H9 (cell line): Measurements from ENCODE around the gene CFAP97D1. TPM values are rescaled to one million over a fixed set of nuclear protein-coding genes. Genes with fewer than 3 reads are reported as not detected.
A peak's percentile ranks its signal among the peaks of the same experiment; 100 is the strongest.
"Not testable (repeated sequence)": the region's sequence is repeated elsewhere in the genome, so short reads cannot be mapped to it uniquely, and the experiment has no call there.

Experiments
- DNase-seq: peaks from one replicate; pipeline ENCODE4 v3.0.0-alpha.2; 2017
- H2AFZ ChIP-seq: one replicate; pipeline ENCODE4 v1.6.1; 2013; ENCODE audit warnings: mild to moderate bottlenecking, low read length, control low read depth, moderate library complexity
- H2AK5ac ChIP-seq: 2 replicates; pipeline ENCODE4 v1.6.1; 2013; ENCODE audit warnings: low read length, control low read depth, mixed read lengths; ENCODE audit not compliant: insufficient read length
- H2BK120ac ChIP-seq: one replicate; pipeline ENCODE4 v1.6.1; 2013; ENCODE audit warnings: low read depth, mild to moderate bottlenecking, low read length, control low read depth, inconsistent platforms; ENCODE audit not compliant: poor library complexity, severe bottlenecking
- H2BK12ac ChIP-seq: 2 replicates; pipeline ENCODE4 v1.6.1; 2013; ENCODE audit warnings: low read length, control low read depth, mixed read lengths, low read depth; ENCODE audit not compliant: insufficient read length
- H2BK15ac ChIP-seq: 2 replicates; pipeline ENCODE4 v1.6.1; 2013; ENCODE audit warnings: low read depth, low read length, control low read depth
- H2BK20ac ChIP-seq: one replicate; pipeline ENCODE4 v1.6.1; 2013; ENCODE audit warnings: low read depth, mild to moderate bottlenecking, low read length, control low read depth, inconsistent platforms; ENCODE audit not compliant: poor library complexity, severe bottlenecking
- H2BK5ac ChIP-seq: 2 replicates; pipeline ENCODE4 v1.6.1; 2013; ENCODE audit warnings: low read length, control low read depth, mixed read lengths; ENCODE audit not compliant: insufficient read length
- H3K14ac ChIP-seq: 2 replicates; pipeline ENCODE4 v1.6.1; 2013; ENCODE audit warnings: low read length, control low read depth; ENCODE audit not compliant: insufficient read depth
- H3K18ac ChIP-seq: 2 replicates; pipeline ENCODE4 v1.6.1; 2013; ENCODE audit warnings: low read depth, mild to moderate bottlenecking, mixed read lengths, low read length, control low read depth; ENCODE audit not compliant: insufficient read length
- H3K23ac ChIP-seq: 2 replicates; pipeline ENCODE4 v1.6.1; 2013; ENCODE audit warnings: low read length, control low read depth, mixed read lengths, low read depth; ENCODE audit not compliant: insufficient read length
- H3K23me2 ChIP-seq: 2 replicates; pipeline ENCODE4 v1.6.1; 2013; ENCODE audit warnings: low read depth, mild to moderate bottlenecking, mixed read lengths, low read length, control low read depth; ENCODE audit not compliant: insufficient read length, poor library complexity, severe bottlenecking
- H3K27ac ChIP-seq: 2 replicates; pipeline ENCODE4 v1.5.1; 2013; ENCODE audit warnings: low read length, control low read depth, mixed read lengths, low read depth; ENCODE audit not compliant: insufficient read length
- H3K27me3 ChIP-seq: 2 replicates; pipeline ENCODE4 v1.6.1; 2013; ENCODE audit warnings: low read length, control low read depth, inconsistent platforms; ENCODE audit not compliant: insufficient read depth
- H3K4ac ChIP-seq: 2 replicates; pipeline ENCODE4 v1.6.1; 2013; ENCODE audit warnings: low read depth, mild to moderate bottlenecking, control low read depth, inconsistent platforms, low read length, moderate library complexity
- H3K4me1 ChIP-seq: 2 replicates; pipeline ENCODE4 v1.6.1; 2013; ENCODE audit warnings: low read length, control low read depth, inconsistent platforms; ENCODE audit not compliant: insufficient read depth
- H3K4me2 ChIP-seq: 2 replicates; pipeline ENCODE4 v1.6.1; 2013; ENCODE audit warnings: low read length, control low read depth, mixed read lengths; ENCODE audit not compliant: insufficient read length, insufficient read depth
- H3K56ac ChIP-seq: 2 replicates; pipeline ENCODE4 v1.6.1; 2013; ENCODE audit warnings: low read depth, mild to moderate bottlenecking, mixed read lengths, low read length, control low read depth; ENCODE audit not compliant: insufficient read length
- H3K79me1 ChIP-seq: 2 replicates; pipeline ENCODE4 v1.6.1; 2013; ENCODE audit warnings: low read depth, mild to moderate bottlenecking, moderate library complexity, low read length, control low read depth, inconsistent platforms; ENCODE audit not compliant: insufficient read depth, poor library complexity, severe bottlenecking
- H3K79me2 ChIP-seq: 2 replicates; pipeline ENCODE4 v1.6.1; 2013; ENCODE audit warnings: low read length, control low read depth, inconsistent platforms; ENCODE audit not compliant: insufficient read depth
- H3K9ac ChIP-seq: 2 replicates; pipeline ENCODE4 v1.6.1; 2013; ENCODE audit warnings: low read length, control low read depth, mixed read lengths; ENCODE audit not compliant: insufficient read length; ENCODE audit errors: extremely low read depth
- H3K9me3 ChIP-seq: one replicate; pipeline ENCODE4 v1.6.1; 2013; ENCODE audit warnings: low read depth, low read length, inconsistent platforms; ENCODE audit not compliant: control insufficient read depth
- H3T11ph ChIP-seq: one replicate; pipeline ENCODE4 v1.6.1; 2013; ENCODE audit warnings: mild to moderate bottlenecking, low read length, control low read depth, inconsistent platforms
- H4K20me1 ChIP-seq: one replicate; pipeline ENCODE4 v1.6.1; 2013; ENCODE audit not compliant: control insufficient read depth, insufficient read length, insufficient read depth
- H4K5ac ChIP-seq: 2 replicates; pipeline ENCODE4 v1.6.1; 2013; ENCODE audit warnings: low read depth, mild to moderate bottlenecking, mixed read lengths, low read length, control low read depth; ENCODE audit not compliant: insufficient read length
- H4K8ac ChIP-seq: replicated peaks from 2 replicates; pipeline ENCODE4 v1.6.1; 2013; ENCODE audit warnings: low read length, control low read depth, mixed read lengths, low read depth; ENCODE audit not compliant: insufficient read length
- H4K91ac ChIP-seq: 2 replicates; pipeline ENCODE4 v1.6.1; 2013; ENCODE audit warnings: low read depth, mild to moderate bottlenecking, moderate library complexity, mixed read lengths, low read length, control low read depth; ENCODE audit not compliant: insufficient read length
- H3K27ac Mint-ChIP-seq, 3 experiments: 2 replicates in 2 of 3; 3 replicates in 1 of 3; pipeline ENCODE4 v1.8.0; 2020 to 2021; ENCODE audit warnings: mixed read lengths in 3 of 3, mild to moderate bottlenecking in 1 of 3, moderate library complexity in 1 of 3
- H3K27me3 Mint-ChIP-seq: 2 replicates; pipeline ENCODE4 v1.8.0; 2021; ENCODE audit warnings: low read depth, mild to moderate bottlenecking, moderate library complexity, mixed read lengths
- H3K36me3 Mint-ChIP-seq, 3 experiments: 2 replicates in 2 of 3; 3 replicates in 1 of 3; pipeline ENCODE4 v1.8.0; 2020 to 2021; ENCODE audit warnings: low read depth in 3 of 3, mixed read lengths in 3 of 3; ENCODE audit not compliant: insufficient read depth in 1 of 3
- H3K4me1 Mint-ChIP-seq, 2 experiments: 2 replicates each; pipeline ENCODE4 v1.8.0; 2020; ENCODE audit warnings: mixed read lengths in 2 of 2
- H3K4me3 Mint-ChIP-seq, 2 experiments: 2 replicates in 1 of 2; 3 replicates in 1 of 2; pipeline ENCODE4 v1.8.0; 2020 to 2021; ENCODE audit warnings: mild to moderate bottlenecking in 2 of 2, mixed read lengths in 2 of 2, moderate library complexity in 1 of 2
- H3K9me3 Mint-ChIP-seq, 2 experiments: 2 replicates in 1 of 2; 3 replicates in 1 of 2; pipeline ENCODE4 v1.8.0; 2020; ENCODE audit warnings: mild to moderate bottlenecking in 2 of 2, mixed read lengths in 2 of 2, moderate library complexity in 1 of 2
- WGBS: extraction: QIAGEN DNeasy Blood & Tissue Kit; methylation state at CpG from one replicate; pipeline ENCODE4 v1.1.7; 2013; ENCODE audit warnings: missing lambda C conversion rate, low lambda C conversion rate, mixed read lengths; ENCODE audit not compliant: insufficient read length; ENCODE audit errors: extremely low coverage; 5-methylcytosine and 5-hydroxymethylcytosine counted together
- total RNA-seq: library from RNA; stranded (reverse); gene quantifications from 2 replicates; pipeline ENCODE4 v1.2.1, GENCODE V29; 2021
- TF ChIP-seq, protein P1 (sequence below): fragments of 200-600 bp; sonication (generic); conservative IDR thresholded peaks from 3 replicates; pipeline ENCODE4 v1.8.0; 2021; ENCODE audit warnings: antibody characterized with exemption, mild to moderate bottlenecking

Gene CFAP97D1
- total RNA-seq, 1 experiment from 2014 or later = not detected

DNA sequence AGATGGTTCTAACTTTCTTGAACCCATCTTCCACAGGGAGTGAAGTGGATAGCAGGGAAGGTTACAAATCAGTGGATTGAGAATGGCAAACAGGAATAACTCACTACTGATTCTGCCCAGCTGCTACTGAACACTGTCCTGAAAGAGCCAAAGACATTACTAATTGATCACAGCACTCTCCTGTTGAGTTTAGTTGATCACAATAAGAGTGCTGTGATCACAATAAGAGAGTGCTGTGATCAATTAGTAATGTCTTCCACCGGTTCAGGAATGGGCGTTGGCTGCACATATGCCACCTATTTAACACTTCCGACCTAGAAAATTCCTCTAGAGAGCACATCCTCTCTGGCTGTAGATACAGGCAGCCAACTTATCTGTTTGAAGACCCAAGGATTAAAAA, 11.4 kb downstream of the CFAP97D1 start:
- no peak overlapping the region for H3K27ac Mint-ChIP-seq
- no peaks in the 10 kb centered on the region for H3K27me3 ChIP-seq
- H3K79me2 ChIP-seq = no peaks in the 10 kb centered on the region
- no peak overlapping the region for H3T11ph ChIP-seq
- peaks cover 5 to 15% of the 10 kb centered on the region in 2 experiments; a peak in 4 of 5 replicates for H3K9me3 Mint-ChIP-seq
- no peak overlapping the region for H4K5ac ChIP-seq
- H3K23me2 ChIP-seq = no peaks in the 10 kb centered on the region
- H2AK5ac ChIP-seq = no peak overlapping the region
- H2BK120ac ChIP-seq = no peak overlapping the region
- H3K14ac ChIP-seq = no peak overlapping the region
- peaks cover 2% of the 10 kb centered on the region; the same call in 1 of the 2 replicates for H3K4me1 ChIP-seq
- no peak overlapping the region for H3K4me2 ChIP-seq
- no peaks in the 10 kb centered on the region for H4K20me1 ChIP-seq
- 0 out of 5 replicates have a peak overlapping the region, but pooled peaks of 1 of the 2 experiments have one; percentile 24 for H3K4me3 Mint-ChIP-seq
- H3K36me3 Mint-ChIP-seq = no peaks in the 10 kb centered on the region; a peak in 1 of 7 replicates
- no peak overlapping the region for H3K27ac ChIP-seq
- H3K79me1 ChIP-seq = no peaks in the 10 kb centered on the region
- H3K4me1 Mint-ChIP-seq = peaks cover 9 to 10% of the 10 kb centered on the region in 2 experiments
- no peak overlapping the region for H3K56ac ChIP-seq
- no peak overlapping the region for H2BK20ac ChIP-seq
- no peak overlapping the region for H2BK15ac ChIP-seq
- no peak overlapping the region for H4K91ac ChIP-seq
- H3K4ac ChIP-seq = no peak overlapping the region
- peak; percentile 52 for DNase-seq
- peaks cover 37% of the 10 kb centered on the region for H3K27me3 Mint-ChIP-seq
- H2BK12ac ChIP-seq = no peak overlapping the region
- H4K8ac ChIP-seq = no peak overlapping the region
- H2AFZ ChIP-seq = no peak overlapping the region
- H3K23ac ChIP-seq = no peak overlapping the region
- H3K18ac ChIP-seq = no peak overlapping the region
- WGBS = no CpG with 5 or more reads among the region's 3 CpGs
- H3K9me3 ChIP-seq = no peaks in the 10 kb centered on the region
- H2BK5ac ChIP-seq = no peak overlapping the region
- H3K9ac ChIP-seq = no peak overlapping the region
- TF ChIP-seq, protein P1, sequence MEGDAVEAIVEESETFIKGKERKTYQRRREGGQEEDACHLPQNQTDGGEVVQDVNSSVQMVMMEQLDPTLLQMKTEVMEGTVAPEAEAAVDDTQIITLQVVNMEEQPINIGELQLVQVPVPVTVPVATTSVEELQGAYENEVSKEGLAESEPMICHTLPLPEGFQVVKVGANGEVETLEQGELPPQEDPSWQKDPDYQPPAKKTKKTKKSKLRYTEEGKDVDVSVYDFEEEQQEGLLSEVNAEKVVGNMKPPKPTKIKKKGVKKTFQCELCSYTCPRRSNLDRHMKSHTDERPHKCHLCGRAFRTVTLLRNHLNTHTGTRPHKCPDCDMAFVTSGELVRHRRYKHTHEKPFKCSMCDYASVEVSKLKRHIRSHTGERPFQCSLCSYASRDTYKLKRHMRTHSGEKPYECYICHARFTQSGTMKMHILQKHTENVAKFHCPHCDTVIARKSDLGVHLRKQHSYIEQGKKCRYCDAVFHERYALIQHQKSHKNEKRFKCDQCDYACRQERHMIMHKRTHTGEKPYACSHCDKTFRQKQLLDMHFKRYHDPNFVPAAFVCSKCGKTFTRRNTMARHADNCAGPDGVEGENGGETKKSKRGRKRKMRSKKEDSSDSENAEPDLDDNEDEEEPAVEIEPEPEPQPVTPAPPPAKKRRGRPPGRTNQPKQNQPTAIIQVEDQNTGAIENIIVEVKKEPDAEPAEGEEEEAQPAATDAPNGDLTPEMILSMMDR = no peak

DNA sequence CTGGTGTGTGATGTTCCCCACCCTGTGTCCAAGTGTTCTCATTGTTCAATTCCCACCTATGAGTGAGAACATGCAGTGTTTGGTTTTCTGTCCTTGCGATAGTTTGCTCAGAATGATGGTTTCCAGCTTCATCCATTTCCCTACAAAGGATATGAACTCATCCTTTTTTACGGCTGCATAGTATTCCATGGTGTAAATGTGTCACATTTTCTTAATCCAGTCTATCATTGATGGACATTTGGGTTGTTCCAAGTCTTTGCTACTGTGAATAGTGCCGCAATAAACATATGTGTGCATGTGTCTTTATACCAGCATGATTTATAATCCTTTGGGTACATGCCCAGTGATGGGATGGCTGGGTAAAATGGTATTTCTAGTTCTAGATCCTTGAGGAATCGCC, 12.4 kb downstream of the CFAP97D1 start:
- peaks cover 9 to 10% of the 10 kb centered on the region in 2 experiments for H3K4me1 Mint-ChIP-seq
- not testable (repeated sequence) for H3K56ac ChIP-seq, H3K9me3 ChIP-seq, H3K79me1 ChIP-seq, H3K36me3 Mint-ChIP-seq, H3K27ac Mint-ChIP-seq, H3K18ac ChIP-seq, H2BK20ac ChIP-seq, H3K4me1 ChIP-seq, H2BK120ac ChIP-seq, H3K4me3 Mint-ChIP-seq, H3K79me2 ChIP-seq, H3K23me2 ChIP-seq, H2BK12ac ChIP-seq, H3K4me2 ChIP-seq, H3K14ac ChIP-seq, H4K5ac ChIP-seq, H2AK5ac ChIP-seq, H3K9ac ChIP-seq, H3K27me3 ChIP-seq, H4K8ac ChIP-seq, H2BK5ac ChIP-seq, H3K23ac ChIP-seq, H2AFZ ChIP-seq, H3K4ac ChIP-seq, H2BK15ac ChIP-seq, H3T11ph ChIP-seq, H4K20me1 ChIP-seq, DNase-seq, H3K27ac ChIP-seq, H4K91ac ChIP-seq
- peaks cover 10 to 24% of the 10 kb centered on the region in 2 experiments; a peak in 4 of 5 replicates for H3K9me3 Mint-ChIP-seq
- no CpG with 5 or more reads among the region's 4 CpGs for WGBS
- peaks cover 46% of the 10 kb centered on the region for H3K27me3 Mint-ChIP-seq
